CD4-positive, alpha-beta T cell (primary cell): Measurements from ENCODE around the gene PCP4. TPM values are rescaled to one million over a fixed set of nuclear protein-coding genes. Genes with fewer than 3 reads are reported as not detected.

Source experiments
- ATAC-seq: fragments of 200-7000 bp; cut with Tn5 transposase; one replicate; pipeline ENCODE4 v1.10.0; 2022; ENCODE audit warnings: mild to moderate bottlenecking; ENCODE audit not compliant: poor library complexity
- CTCF ChIA-PET: fragments of 350-600 bp; sonication (Branson Sonifier 250); formaldehyde crosslinking; loops from one replicate; lab custom pipeline; 2021; ENCODE audit warnings: antibody characterized with exemption, inconsistent platforms; lab: Charles Lee
- POLR2A ChIA-PET: fragments of 350-600 bp; sonication (Branson Sonifier 250); formaldehyde crosslinking; loops from one replicate; lab custom pipeline; 2021; ENCODE audit warnings: antibody characterized with exemption, inconsistent platforms; lab: Charles Lee
- DNase-seq, 14 experiments: peaks; one replicate each; pipeline ENCODE4 v3.0.0-alpha.2; 2013 to 2020; ENCODE audit warnings: mixed read lengths in 2 of 14
- H3K27ac ChIP-seq, 2 donors: one replicate each; pipeline versions ENCODE4 v1.5.1 to v1.7.0; 2013; ENCODE audit warnings: low read length in 2 of 2, low read depth in 1 of 2, mild to moderate bottlenecking in 1 of 2
- H3K27me3 ChIP-seq, 2 experiments: 1 replicate in 1 of 2; 2 replicates in 1 of 2; pipeline versions ENCODE4 v1.6.1 to v1.7.0; 2013; ENCODE audit warnings: low read length in 2 of 2, control low read depth in 1 of 2, mild to moderate bottlenecking in 1 of 2, moderate library complexity in 1 of 2; ENCODE audit not compliant: insufficient read depth in 2 of 2, control insufficient read depth in 1 of 2
- H3K36me3 ChIP-seq: one replicate; pipeline ENCODE4 v1.6.1; 2013; ENCODE audit warnings: low read length, control low read depth; ENCODE audit not compliant: insufficient read depth
- H3K4me1 ChIP-seq: one replicate; pipeline ENCODE4 v1.6.1; 2013; ENCODE audit warnings: low read length, control low read depth; ENCODE audit not compliant: insufficient read depth
- H3K4me3 ChIP-seq: one replicate; pipeline ENCODE4 v1.5.1; 2013; ENCODE audit warnings: mild to moderate bottlenecking, low read length, moderate library complexity
- H3K9me3 ChIP-seq, 2 experiments: 1 replicate in 1 of 2; 2 replicates in 1 of 2; pipeline versions ENCODE4 v1.6.1 to v1.7.0; 2013; ENCODE audit warnings: low read length in 2 of 2, mild to moderate bottlenecking in 2 of 2, control low read depth in 1 of 2, moderate library complexity in 1 of 2; ENCODE audit not compliant: control insufficient read depth in 1 of 2, insufficient read depth in 1 of 2
- H3K27ac Mint-ChIP-seq: one replicate; pipeline ENCODE4 v1.8.0; 2020; ENCODE audit warnings: mixed read lengths
- H3K27me3 Mint-ChIP-seq: one replicate; pipeline ENCODE4 v1.8.0; 2021; ENCODE audit warnings: mixed read lengths
- H3K36me3 Mint-ChIP-seq: one replicate; pipeline ENCODE4 v1.8.0; 2021; ENCODE audit warnings: low read depth, mixed read lengths
- H3K4me1 Mint-ChIP-seq: one replicate; pipeline ENCODE4 v1.8.0; 2021; ENCODE audit warnings: low read depth, mixed read lengths
- H3K4me3 Mint-ChIP-seq: one replicate; pipeline ENCODE4 v1.8.0; 2020; ENCODE audit warnings: mild to moderate bottlenecking, mixed read lengths
- H3K9me3 Mint-ChIP-seq: one replicate; pipeline ENCODE4 v1.8.0; 2020; ENCODE audit warnings: mixed read lengths
- CTCF ChIP-seq: fragments of 200-600 bp; IDR thresholded peaks from one replicate; pipeline ENCODE4 v1.8.0; 2022; ENCODE audit warnings: antibody characterized with exemption, mild to moderate bottlenecking
- intact Hi-C, 2 experiments: fragments of 100-400 bp; cut with DNase I in 1 of 2; cut with micrococcal nuclease in 1 of 2; formaldehyde crosslinking; loops; one replicate each; pipeline versions ENCODE4 v1.15.1 to v1.9.0; 2023 to 2025; cut with DNase I, micrococcal nuclease
- total RNA-seq, 174 experiments: library from RNA in 2 of 174; stranded (reverse) in 2 of 174; gene quantifications; one replicate each; pipeline ENCODE4 v1.2.3 and lab custom pipeline; 2021 to 2026

The PCP4 gene
- total RNA-seq, 2 experiments from 2014 or later, result not detected

DNA sequence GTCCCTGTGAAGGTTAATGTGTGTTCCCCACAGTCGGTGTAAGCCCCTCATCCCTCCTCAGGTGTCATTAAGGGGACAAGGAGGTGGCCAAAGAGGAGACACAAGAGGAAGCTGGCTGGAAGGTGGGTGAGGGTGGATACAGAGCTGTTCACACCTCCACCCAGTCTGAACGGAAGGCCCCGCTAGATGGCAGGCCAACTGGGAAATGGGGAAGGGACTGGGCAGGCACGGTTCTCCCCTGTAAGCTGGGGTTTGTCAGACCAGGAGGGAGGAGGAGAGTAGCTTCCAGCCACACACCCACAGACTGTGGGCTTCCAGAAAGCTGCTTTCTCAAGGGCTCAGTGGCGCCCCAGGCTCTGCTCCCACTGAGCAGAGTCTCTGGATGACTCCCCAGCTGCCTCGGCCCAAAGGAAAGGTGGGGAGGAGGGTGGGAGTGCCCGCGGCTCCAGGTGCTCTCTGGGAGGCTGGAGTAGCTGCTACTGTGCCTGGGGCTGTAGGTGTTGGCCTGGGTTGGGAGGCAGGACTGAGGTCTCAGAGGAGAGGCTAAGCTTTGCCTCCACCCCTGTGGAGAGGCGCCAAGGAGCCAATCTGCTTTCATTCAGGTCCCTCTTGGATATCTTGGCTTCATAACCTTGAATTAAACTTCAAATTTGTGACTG, 41.2 kb downstream of the PCP4 start:
- DNase-seq (no peak), ATAC-seq (no peak)
- CTCF ChIA-PET, result no interaction called here
- POLR2A ChIA-PET, result no interaction called here
- no peak for TF ChIP-seq CTCF
- intact Hi-C loops, result no loop called here
- Histone ChIP-seq H3K4me3 (no peak overlapping the region), H3K27ac (no peak overlapping the region), H3K9me3 (peaks cover 0 to 10% of the 10 kb centered on the region in 2 experiments), H3K4me1 (no peaks in the 10 kb centered on the region), H3K36me3 (no peaks in the 10 kb centered on the region), H3K27me3 (no peaks in the 10 kb centered on the region)
- Mint-ChIP-seq H3K36me3 (no peaks in the 10 kb centered on the region), H3K27me3 (no peaks in the 10 kb centered on the region), H3K4me3 (no peak overlapping the region), H3K27ac (no peak overlapping the region), H3K9me3 (peaks cover 2% of the 10 kb centered on the region), H3K4me1 (no peaks in the 10 kb centered on the region)

DNA sequence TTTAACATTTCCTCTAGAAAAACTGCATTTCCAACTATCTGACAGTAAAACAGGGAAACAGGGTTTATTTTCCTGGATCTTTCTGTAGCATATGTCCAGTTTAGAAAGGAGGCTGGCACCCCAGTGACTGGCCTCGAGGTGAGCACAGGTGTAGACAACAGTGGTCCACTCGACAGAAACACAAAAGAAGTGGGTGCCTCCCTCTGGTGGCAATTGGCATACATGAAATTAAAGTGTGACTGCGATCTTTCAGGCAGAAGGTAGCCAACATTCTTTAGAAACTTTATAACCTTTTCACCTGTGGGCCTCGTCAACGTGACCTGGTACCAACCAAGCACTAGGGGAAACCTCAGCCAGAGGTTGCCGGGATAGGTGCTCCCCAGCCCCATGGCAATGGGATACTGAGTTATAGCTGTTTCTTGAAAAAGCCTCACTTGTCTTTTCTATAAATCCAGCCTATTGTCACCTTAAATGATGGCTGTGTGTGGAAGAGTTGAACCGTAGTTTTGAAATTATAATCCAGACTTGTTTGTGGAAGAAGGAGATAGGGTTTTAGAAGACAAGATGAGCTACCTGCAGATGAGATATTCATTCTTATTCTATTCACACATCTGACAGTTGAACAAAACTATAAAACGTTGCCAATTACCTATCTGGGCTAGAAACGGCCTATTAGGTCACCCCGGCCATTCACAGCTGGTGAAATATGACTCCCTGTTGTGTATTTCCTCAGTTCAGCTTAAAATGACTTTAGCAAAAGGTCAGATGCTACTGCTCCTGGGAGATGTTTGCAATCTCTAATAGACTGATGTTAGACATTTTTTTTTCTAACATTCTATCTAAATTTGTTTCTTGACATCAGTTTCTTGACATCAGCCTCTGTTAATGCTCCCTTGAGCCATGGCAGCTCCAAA, 44.3 kb downstream of the PCP4 start:
- H3K9me3 Mint-ChIP-seq, result peaks cover 4% of the 10 kb centered on the region
- H3K27me3 ChIP-seq, result no peaks in the 10 kb centered on the region
- DNase-seq (no peak), ATAC-seq (no peak)
- no peak overlapping the region for H3K27ac ChIP-seq
- peaks cover 0 to 10% of the 10 kb centered on the region in 2 experiments for H3K9me3 ChIP-seq
- H3K36me3 Mint-ChIP-seq, result no peaks in the 10 kb centered on the region
- H3K4me3 Mint-ChIP-seq, result no peak overlapping the region
- ChIA-PET POLR2A (no interaction called here), CTCF (no interaction called here)
- intact Hi-C loops, result no loop called here
- no peak for TF ChIP-seq CTCF
- no peaks in the 10 kb centered on the region for H3K27me3 Mint-ChIP-seq
- H3K4me1 Mint-ChIP-seq, result no peaks in the 10 kb centered on the region
- no peak overlapping the region for H3K4me3 ChIP-seq
- H3K4me1 ChIP-seq, result no peaks in the 10 kb centered on the region
- H3K27ac Mint-ChIP-seq, result no peak overlapping the region
- H3K36me3 ChIP-seq, result no peaks in the 10 kb centered on the region

DNA sequence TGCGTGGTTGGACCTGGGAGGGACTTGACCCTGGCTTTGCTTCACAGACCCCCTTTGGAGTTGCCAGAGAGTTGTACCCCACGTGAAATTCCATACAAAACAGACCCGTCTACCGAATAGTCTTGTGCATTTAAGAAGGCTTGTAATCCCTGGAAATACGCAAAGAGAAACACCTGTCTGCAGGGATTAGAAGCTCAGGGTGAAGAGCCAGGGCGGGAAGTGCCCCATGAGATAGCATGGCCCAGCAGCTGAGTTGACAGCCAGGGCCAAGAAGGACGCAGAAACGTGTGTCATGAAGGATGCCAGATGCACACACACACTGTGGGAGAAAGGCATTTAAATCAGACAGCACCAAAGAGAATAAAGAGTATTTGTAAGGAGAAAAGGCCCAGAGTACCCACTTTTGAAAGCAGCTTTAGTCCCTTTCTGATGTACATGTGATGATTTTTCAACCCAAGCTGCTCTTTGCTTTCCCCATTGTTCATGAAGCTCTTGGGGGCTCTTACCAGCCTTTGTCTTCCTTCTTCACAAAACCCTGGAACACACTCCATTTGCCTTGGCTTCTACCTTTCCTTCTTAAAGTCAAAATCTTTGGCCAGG, 46.6 kb downstream of the PCP4 start:
- H3K27ac ChIP-seq, result no peak overlapping the region
- peaks cover 0 to 9% of the 10 kb centered on the region in 2 experiments for H3K9me3 ChIP-seq
- no peaks in the 10 kb centered on the region for H3K27me3 Mint-ChIP-seq
- ATAC-seq (no peak), DNase-seq (no peak)
- no peaks in the 10 kb centered on the region for H3K4me1 ChIP-seq
- no peaks in the 10 kb centered on the region for H3K36me3 ChIP-seq
- no peaks in the 10 kb centered on the region for H3K4me1 Mint-ChIP-seq
- no peak for TF ChIP-seq CTCF
- no peak overlapping the region for H3K4me3 Mint-ChIP-seq
- ChIA-PET POLR2A (no interaction called here), CTCF (no interaction called here)
- no peaks in the 10 kb centered on the region for H3K36me3 Mint-ChIP-seq
- peaks cover 4% of the 10 kb centered on the region for H3K9me3 Mint-ChIP-seq
- no peak overlapping the region for H3K4me3 ChIP-seq
- H3K27ac Mint-ChIP-seq, result no peak overlapping the region
- no peaks in the 10 kb centered on the region for H3K27me3 ChIP-seq
- intact Hi-C loops, result no loop called here
